ENCODE measurements around the gene MYO3B.

GRCh38 chr2:170681311-170681710 lies 503.4 kb downstream of the MYO3B start:
- TF ChIP-seq CTCF (IDR thresholded peaks at IDR 0.05; ENCODE audit: low read length) (no peak), EZH2phosphoT487 (IDR thresholded peaks at IDR 0.05; ENCODE audit: low read length) (no peak), EZH2 (optimal IDR thresholded peaks at IDR 0.05; ENCODE audit: low read depth, low read length) (no peak)
